MG63 (cell line): ENCODE data around the gene ZNF215. TPM values are rescaled to one million over a fixed set of nuclear protein-coding genes. Genes with fewer than 3 reads are reported as not detected.
A peak's percentile ranks its signal among the peaks of the same experiment; 100 is the strongest.
"Not testable (repeated sequence)": the region's sequence is repeated elsewhere in the genome, so short reads cannot be mapped to it uniquely, and the experiment has no call there.

Source experiments
- DNase-seq: peaks from one replicate; pipeline ENCODE4 v3.0.0-alpha.2; 2020
- H3K27me3 ChIP-seq: fragments of 250-450 bp; sonication (Bioruptor Pico); 2 replicates; pipeline ENCODE4 v1.5.1; 2020; ENCODE audit warnings: mild to moderate bottlenecking, moderate library complexity
- H3K36me3 ChIP-seq: fragments of 250-450 bp; sonication (Bioruptor Pico); 2 replicates; pipeline ENCODE4 v1.5.1; 2020; ENCODE audit warnings: mild to moderate bottlenecking, moderate library complexity
- H3K4me3 ChIP-seq: fragments of 250-450 bp; sonication (Bioruptor Pico); 2 replicates; pipeline ENCODE4 v1.5.1; 2020; ENCODE audit warnings: mild to moderate bottlenecking, moderate library complexity
- H3K9me3 ChIP-seq: fragments of 250-450 bp; sonication (Bioruptor Pico); 2 replicates; pipeline ENCODE4 v1.5.1; 2020; ENCODE audit warnings: mild to moderate bottlenecking, moderate library complexity
- total RNA-seq: library from RNA; depleted of rRNA; stranded (reverse); fragments of >200 nt; shearing (Covaris generic); gene quantifications from 2 replicates; pipeline ENCODE4 v1.2.3, GENCODE V29; 2014; ENCODE audit warnings: low replicate concordance; rRNA removed

Gene ZNF215
- total RNA-seq, result 6.2 and 8.0 TPM in 2 replicates

DNA sequence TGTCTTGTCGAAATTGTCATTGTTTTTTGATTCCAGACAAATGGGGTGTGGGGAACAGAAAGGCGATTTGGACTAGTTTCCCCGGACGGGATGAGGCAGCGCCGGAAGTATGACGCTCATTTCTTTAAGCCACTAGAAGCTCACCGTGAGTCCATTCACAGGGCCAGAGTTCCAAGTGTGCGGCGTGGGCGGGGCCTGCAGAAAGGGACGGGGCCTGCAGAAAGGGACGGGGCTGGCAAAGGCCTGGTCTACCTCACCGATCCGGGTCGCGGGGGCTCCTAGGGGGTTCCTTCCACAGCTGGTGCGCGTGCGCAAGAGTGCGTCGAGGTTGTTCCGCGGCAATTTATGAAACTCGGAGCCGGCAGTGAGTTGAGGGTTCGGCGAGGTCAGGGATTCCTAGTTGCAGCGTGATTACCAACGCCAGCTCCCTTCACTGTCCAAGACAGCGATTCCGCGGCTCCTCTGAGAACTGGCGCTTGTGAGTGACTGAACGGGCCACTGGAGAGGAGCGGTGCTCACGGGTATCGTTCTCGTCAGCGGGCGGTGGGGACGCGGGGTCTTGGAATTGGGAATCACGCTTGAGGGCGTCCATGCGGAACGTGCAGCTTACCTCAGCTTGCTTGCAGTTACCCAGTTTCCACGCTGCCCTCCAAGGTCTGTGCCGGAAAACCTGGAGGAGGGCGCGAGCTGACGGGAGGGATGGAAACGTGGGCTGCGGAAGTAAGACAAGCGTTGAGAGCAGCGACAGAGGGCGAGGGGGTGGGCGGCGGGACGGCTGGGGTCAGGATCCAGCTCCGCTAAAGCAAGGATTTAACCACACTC is at the start of gene ZNF215:
Gene ZNF215, plus strand, starts transcription at position 219 of the 822 bp plus-strand sequence. CDS start 5,847 bp downstream, outside the sequence.
- 0 out of 2 replicates have a peak, but pooled peaks cover 3% of the 10 kb centered on the region for H3K36me3 ChIP-seq
- H3K9me3 ChIP-seq, result no peaks in the 10 kb centered on the region
- H3K27me3 ChIP-seq, result no peaks in the 10 kb centered on the region
- DNase-seq, result peak; percentile 91
- peak within 1 kb of the TSS; percentile 83 for H3K4me3 ChIP-seq

DNA sequence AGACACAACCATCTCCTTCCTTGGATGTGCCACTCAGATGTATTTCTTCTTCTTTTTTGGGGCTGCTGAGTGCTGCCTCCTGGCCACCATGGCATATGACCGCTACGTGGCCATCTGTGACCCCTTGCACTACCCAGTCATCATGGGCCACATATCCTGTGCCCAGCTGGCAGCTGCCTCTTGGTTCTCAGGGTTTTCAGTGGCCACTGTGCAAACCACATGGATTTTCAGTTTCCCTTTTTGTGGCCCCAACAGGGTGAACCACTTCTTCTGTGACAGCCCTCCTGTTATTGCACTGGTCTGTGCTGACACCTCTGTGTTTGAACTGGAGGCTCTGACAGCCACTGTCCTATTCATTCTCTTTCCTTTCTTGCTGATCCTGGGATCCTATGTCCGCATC is 49.3 kb upstream of the ZNF215 start:
- peaks cover 2% of the 10 kb centered on the region; the same call in 1 of the 2 replicates for H3K9me3 ChIP-seq
- no peak overlapping the region for H3K4me3 ChIP-seq
- no peaks in the 10 kb centered on the region for H3K36me3 ChIP-seq
- no peaks in the 10 kb centered on the region for H3K27me3 ChIP-seq
- DNase-seq, result no peak

DNA sequence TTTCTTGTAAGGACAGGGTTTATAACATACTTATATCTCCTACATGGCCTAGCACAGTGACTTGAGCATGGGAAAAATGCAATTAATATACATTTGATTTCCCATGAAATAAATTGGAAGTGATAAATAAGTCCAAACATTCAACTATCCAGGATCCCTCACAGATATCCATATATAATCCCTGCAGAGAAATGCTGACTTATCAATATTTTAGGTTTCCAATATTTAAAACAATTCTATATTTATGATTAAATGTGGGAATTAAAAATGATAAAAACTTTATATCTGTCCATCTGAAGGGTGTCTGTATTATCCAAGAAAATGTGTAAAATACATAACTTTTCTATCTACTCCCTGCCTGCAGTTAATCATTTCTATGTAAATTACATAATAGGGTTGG is 43.5 kb upstream of the ZNF215 start:
- no peak for DNase-seq
- Histone ChIP-seq H3K9me3 (peaks cover 2% of the 10 kb centered on the region; the same call in 1 of the 2 replicates), H3K27me3 (peaks cover 3% of the 10 kb centered on the region; the same call in 1 of the 2 replicates), H3K36me3 (no peaks in the 10 kb centered on the region), H3K4me3 (no peak overlapping the region)

DNA sequence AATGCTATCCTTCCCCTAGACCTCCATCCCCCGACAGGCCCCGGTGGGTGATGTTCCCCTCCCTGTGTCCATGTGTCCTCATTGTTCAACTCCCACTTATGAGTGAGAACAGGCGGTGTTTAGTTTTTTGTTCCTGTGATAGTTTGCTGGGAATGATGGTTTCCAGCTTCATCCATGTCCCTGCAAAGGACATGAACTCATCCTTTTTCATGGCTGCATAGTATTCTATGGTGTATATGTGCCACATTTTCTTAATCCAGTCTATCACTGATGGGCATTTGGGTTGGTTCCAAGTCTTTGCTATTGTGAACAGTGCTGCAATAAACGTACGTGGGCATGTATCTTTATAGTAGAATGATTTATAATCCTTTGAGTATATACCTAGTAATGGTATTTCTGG is 38.5 kb upstream of the ZNF215 start:
- not testable (repeated sequence) for H3K36me3 ChIP-seq, H3K4me3 ChIP-seq, H3K27me3 ChIP-seq, H3K9me3 ChIP-seq, DNase-seq

DNA sequence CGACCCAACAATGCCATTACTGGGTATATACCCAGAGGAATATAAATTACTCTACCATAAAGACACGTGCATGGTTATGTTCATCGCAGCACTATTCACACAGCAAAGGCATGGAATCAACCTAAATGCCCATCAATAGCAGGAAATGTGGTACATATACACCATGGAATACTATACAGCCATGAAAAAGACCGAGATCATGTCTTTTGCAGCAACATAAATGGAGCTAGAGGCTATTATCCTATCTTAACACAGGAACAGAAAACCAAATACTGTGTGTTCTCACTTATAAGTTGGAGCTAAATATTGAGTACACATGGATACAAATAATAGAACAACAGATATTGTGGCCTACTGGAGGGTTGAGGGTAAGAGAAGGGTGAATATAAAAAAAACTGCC is 37.4 kb upstream of the ZNF215 start:
- Histone ChIP-seq H3K27me3 (peaks cover 3% of the 10 kb centered on the region; the same call in 1 of the 2 replicates), H3K36me3 (no peaks in the 10 kb centered on the region), H3K9me3 (no peaks in the 10 kb centered on the region; the same call in 1 of the 2 replicates), H3K4me3 (no peak overlapping the region)
- no peak for DNase-seq

DNA sequence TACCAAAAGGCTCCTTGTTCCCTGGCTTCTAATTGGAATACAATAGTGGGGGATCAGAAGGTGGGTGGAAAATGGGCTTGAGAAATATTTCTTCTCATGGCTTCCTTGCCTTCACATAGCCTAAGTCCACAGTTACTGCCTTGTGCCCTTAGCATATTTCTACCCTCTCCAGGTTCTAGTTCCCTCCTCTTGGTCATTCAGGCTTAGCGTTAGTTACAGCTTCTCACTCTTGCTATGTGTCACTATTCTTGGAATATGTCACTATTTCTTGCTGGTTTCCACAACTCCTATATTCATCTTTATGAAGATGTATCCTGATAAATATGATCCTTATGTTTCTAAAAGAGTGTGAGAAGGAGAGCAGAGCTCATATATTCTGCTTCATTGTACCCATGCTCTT is 36.4 kb upstream of the ZNF215 start:
- H3K9me3 ChIP-seq, result no peaks in the 10 kb centered on the region; the same call in 1 of the 2 replicates
- no peak for DNase-seq
- no peaks in the 10 kb centered on the region for H3K27me3 ChIP-seq
- no peak overlapping the region for H3K4me3 ChIP-seq
- no peaks in the 10 kb centered on the region for H3K36me3 ChIP-seq

DNA sequence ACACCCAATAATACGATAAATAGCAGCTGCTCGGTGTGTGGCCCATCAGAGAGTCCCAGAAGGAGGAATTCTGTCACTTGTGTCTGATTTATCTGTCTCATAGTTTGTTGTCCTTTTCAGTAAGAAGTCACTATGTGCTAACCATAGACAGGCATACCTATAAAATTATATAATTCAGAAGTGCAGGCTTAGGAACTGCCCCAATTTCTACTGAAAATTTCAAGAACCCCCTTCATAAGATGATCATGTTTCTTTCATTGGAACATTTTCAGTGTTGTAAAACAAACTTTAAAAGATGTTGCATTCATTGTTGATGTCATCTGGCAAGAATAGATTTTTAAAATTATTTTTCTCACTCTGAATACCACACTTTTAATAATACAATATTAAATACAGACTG is 33.8 kb upstream of the ZNF215 start, which contains the start of gene OR2D2:
Gene OR2D2, minus strand, starts transcription at position 101 of the 400 bp plus-strand sequence. Its CDS starts 0 bp downstream, at position 101.
- H3K27me3 ChIP-seq, result no peaks in the 10 kb centered on the region
- DNase-seq, result no peak

DNA sequence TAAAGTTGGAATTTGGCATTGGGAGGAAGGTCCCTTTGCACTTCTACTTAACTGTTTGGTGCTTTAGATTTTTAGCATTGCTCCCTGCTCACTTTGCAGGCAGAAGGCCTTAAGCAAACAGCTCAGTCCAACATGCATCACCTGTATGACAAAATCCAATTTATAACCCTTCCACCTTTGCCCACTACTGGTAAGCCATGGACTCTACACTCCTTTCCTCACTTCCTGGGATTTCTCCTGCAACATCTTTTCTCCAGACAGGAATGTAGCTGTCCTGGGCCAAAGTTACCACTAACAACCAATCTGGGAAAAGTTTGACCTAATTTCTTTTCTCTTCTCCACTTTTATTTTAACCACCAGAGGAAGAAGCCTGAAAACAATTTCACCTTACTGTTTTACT is 32.1 kb upstream of the ZNF215 start:
- no peak overlapping the region for H3K4me3 ChIP-seq
- H3K9me3 ChIP-seq, result no peaks in the 10 kb centered on the region
- no peaks in the 10 kb centered on the region for H3K27me3 ChIP-seq
- no peak for DNase-seq
- H3K36me3 ChIP-seq, result no peaks in the 10 kb centered on the region

More for the DNA sequence above, 33.8 kb upstream of the ZNF215 start, which contains the start of gene OR2D2:
- no peaks in the 10 kb centered on the region for H3K36me3 ChIP-seq
- H3K4me3 ChIP-seq, result no peak within 1 kb of the TSS
- H3K9me3 ChIP-seq, result no peaks in the 10 kb centered on the region; the same call in 1 of the 2 replicates

DNA sequence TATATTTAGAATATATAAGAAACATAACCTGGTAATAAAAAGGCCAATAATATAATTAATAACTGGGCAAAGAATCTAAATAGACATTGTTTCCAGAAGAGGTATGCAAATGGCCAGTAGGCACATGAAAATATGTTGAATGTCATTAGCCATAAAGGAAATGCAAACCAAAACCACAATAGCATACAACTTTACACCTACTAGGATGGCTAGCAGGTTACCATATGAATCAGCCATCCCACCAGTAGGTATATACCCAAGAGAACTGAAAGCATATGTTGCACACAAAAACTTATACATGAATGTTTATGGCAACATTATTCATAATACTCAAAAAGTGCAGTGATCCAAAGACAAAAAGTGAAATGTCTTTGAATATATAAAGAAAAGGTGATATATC is 31.2 kb upstream of the ZNF215 start:
- Histone ChIP-seq H3K27me3 (no peaks in the 10 kb centered on the region), H3K4me3 (no peak overlapping the region), H3K9me3 (no peaks in the 10 kb centered on the region), H3K36me3 (no peaks in the 10 kb centered on the region)
- DNase-seq, result no peak

DNA sequence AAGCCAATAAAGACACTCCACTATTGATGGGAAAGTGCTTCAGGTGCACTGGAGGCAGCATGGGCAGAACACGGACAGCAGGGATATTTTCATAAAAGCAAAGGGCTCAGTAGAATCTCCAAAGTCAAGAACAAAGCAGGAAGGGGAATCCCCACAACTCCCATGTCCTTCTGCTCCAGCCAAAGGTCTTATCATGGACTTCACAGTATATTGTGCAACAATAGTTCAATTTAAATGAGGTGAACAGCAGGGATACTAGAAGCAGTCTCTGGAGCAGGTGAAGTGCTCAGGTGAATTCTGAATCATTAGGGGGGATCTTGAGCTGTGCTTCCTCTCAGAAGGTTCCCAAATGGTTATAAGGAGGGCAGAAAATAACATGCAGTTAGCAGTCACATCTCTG is 27.3 kb upstream of the ZNF215 start:
- Histone ChIP-seq H3K36me3 (no peaks in the 10 kb centered on the region), H3K9me3 (no peaks in the 10 kb centered on the region), H3K27me3 (no peaks in the 10 kb centered on the region), H3K4me3 (no peak overlapping the region)
- DNase-seq, result no peak

DNA sequence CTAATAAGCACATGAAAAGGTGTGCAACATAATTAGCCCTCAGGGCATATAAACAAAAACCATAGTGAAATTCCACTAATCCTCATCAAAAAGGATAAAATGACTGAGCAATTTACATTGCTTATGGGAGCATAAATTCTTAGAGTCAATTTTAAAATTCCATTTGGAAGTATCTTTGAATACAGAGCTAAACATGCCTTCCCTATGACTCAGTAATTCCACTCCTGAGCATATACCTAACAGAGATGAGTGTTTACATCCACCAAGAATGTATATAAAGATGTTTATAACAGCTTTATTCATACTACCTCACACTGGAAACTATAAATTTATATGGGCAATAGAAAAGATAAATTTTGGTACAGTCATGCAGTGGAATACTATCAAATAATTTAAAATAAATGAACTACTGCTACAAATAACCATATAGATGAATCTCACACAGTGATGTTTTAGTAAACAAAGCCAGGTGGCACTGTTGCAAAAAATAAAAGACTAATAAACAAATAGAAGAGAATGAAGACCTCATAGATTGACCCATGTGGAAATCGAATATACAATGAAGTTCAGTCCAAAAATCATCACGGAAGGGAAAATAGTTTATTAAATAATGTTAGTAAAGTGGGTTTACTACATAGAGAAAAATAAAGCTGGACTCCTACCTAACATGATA is 25.8 kb upstream of the ZNF215 start:
- H3K36me3 ChIP-seq, result no peaks in the 10 kb centered on the region
- no peak overlapping the region for H3K4me3 ChIP-seq
- no peak for DNase-seq
- H3K9me3 ChIP-seq, result no peaks in the 10 kb centered on the region
- no peaks in the 10 kb centered on the region for H3K27me3 ChIP-seq

DNA sequence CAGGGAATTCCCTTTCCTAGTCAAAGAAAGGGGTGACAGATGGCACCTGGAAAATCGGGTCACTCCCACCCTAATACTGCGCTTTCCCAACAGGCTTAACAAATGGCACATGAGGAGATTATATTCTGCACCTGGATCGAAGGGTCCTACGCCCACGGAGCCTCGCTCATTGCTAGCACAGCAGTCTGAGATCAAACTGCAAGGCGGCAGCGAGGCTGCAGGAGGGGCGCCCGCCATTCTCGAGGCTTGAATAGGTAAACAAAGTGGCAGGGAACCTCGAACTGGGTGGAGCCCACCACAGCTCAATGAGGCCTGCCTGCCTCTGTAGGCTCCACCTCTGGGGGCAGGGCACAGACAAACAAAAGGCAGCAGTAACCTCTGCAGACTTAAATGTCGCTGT is 21.4 kb upstream of the ZNF215 start:
- not testable (repeated sequence) for H3K4me3 ChIP-seq, DNase-seq, H3K9me3 ChIP-seq, H3K36me3 ChIP-seq, H3K27me3 ChIP-seq

DNA sequence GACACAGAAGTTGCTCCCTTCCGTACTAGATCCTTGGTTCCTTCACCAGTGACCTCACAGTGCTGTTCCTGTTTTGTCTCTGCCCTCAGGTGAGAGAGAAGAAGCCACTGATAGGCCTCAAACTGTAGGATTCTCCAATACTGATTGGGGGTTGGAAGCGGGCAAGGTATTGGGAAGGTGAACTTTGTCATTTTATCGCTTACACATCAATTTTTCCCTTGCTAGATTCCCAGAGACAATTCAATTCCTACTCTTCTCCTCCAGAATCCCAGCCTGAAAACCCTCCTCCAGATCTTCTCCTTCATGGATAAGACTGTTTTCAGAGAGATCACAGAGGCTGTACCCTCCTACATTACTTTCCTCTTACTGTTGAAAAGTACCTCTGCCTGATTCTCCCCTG is 14.8 kb upstream of the ZNF215 start:
- Histone ChIP-seq H3K4me3 (no peak overlapping the region), H3K27me3 (no peaks in the 10 kb centered on the region), H3K36me3 (no peaks in the 10 kb centered on the region), H3K9me3 (no peaks in the 10 kb centered on the region)
- no peak for DNase-seq

DNA sequence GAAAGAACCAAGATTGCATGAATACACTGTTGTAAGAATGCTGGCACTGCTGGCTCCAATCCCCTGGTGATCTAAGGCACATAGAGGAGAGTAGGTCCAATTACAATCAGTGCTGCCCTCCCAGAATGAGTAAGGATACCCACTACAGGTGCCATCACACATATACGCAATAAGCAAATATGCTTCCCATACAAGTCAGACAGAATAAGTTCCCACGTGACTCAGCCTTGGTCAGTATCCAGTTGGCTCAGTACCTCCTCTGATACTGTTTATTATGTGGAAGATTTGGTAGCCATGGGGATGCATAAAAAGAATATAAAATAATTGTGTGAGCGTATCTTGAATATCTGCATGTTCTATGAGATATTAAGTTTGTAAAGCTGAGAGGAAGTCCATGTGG is 14.3 kb upstream of the ZNF215 start:
- no peak overlapping the region for H3K4me3 ChIP-seq
- DNase-seq, result peak; percentile 39
- no peaks in the 10 kb centered on the region for H3K27me3 ChIP-seq
- no peaks in the 10 kb centered on the region for H3K36me3 ChIP-seq
- H3K9me3 ChIP-seq, result no peaks in the 10 kb centered on the region

DNA sequence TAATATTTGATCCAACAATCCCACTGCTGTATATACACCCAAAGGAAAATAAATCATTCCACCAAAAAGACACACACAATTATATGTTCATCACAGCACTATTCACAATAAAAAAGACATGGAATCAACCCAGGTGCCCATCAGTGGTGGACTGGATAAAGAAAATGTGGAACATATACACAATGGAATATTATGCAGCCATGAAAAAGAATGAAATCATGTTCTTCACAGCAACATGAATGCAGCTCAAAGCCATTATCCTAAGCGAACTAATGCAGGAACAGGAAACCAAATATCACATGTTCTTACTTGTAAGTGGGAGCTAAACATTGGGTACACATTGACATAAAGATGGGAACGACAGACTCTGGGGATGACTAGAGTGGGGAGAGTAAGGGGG is 6.5 kb upstream of the ZNF215 start:
- DNase-seq, result no peak
- no peaks in the 10 kb centered on the region for H3K9me3 ChIP-seq
- no peaks in the 10 kb centered on the region for H3K27me3 ChIP-seq
- H3K36me3 ChIP-seq, result no peaks in the 10 kb centered on the region
- no peak overlapping the region for H3K4me3 ChIP-seq

DNA sequence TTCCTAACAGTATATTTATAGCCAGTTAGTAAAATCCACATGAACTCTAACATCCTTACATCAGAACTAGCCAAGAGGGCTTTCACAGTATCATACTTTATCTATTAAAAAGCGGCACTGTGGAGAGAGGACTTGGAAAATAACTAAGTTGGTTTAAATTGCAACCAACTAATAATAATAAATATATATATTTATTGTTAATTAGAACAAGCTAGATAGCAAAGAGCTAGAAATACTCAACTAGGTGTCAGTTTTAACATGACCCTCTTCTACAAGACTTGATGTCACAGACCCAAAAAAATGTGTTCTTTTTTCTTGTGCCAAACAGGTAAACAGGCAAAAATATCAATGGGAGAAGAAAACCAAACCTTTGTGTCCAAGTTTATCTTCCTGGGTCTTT is 5.5 kb upstream of the ZNF215 start, which contains the start of gene OR2D3:
Gene OR2D3, plus strand, starts transcription at position 301 of the 400 bp plus-strand sequence. Its CDS starts 0 bp downstream, at position 301.
- no peak for DNase-seq
- H3K4me3 ChIP-seq, result no peak within 1 kb of the TSS
- H3K27me3 ChIP-seq, result no peaks in the 10 kb centered on the region
- no peaks in the 10 kb centered on the region for H3K9me3 ChIP-seq
- no peaks in the 10 kb centered on the region for H3K36me3 ChIP-seq

DNA sequence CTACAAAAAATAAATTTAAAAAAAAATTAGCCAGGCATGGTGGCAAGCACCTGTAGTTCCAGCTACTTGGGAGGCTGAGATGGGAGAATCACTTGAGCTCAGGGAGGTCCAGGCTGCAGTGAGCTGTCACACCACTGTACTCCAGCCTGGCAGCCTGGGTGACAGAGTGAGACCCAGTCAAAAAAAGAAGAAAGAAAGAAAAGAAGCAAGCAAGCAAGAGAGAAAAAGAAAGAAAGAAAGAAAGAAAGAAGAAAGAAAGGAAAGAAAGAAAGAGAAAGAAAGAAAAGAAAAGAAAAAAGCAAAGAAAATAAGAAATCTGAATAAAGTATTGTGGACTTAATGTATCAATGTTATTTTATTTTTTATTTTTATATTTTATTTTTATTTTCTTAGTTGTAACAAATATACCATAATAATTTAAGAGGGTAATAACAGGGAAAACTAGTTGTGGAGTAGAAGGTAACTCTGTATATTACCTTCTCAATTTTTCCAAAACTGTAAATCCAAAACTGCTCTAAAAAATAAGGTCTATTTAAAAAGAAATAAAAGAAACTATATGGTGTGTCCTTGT is 1.1 kb upstream of the ZNF215 start:
- Histone ChIP-seq H3K4me3 (no peak overlapping the region), H3K27me3 (no peaks in the 10 kb centered on the region), H3K9me3 (no peaks in the 10 kb centered on the region), H3K36me3 (0 out of 2 replicates have a peak, but pooled peaks cover 3% of the 10 kb centered on the region)
- no peak for DNase-seq
